ENCODE data around the gene TENM3. TPM values are rescaled to one million over a fixed set of nuclear protein-coding genes. Genes with fewer than 3 reads are reported as not detected.

Gene TENM3
- total RNA-seq, 4 donors from 2014 or later = 0.69 to 8.2 (median 2.3) TPM

- TF ChIP-seq POLR2A (IDR thresholded peaks at IDR 0.05) (no peak), CTCF (IDR thresholded peaks at IDR 0.05) (no peak)
- WGBS, 2 donors = 88 to 91% methylated on average over 18 to 22 of the region's 22 CpGs
- H3K4me3 ChIP-seq (ENCODE audit: low read depth, poor library complexity, severe bottlenecking) = no peak overlapping the region
- DNase-seq (ENCODE audit: low spot score in 2 of 2) = no peak
- intact Hi-C loops (cut with DNase I; ENCODE audit: low total_unique reads) = no loop called here
Observed at GRCh38 chr4:182818926-182819730, 575.9 kb downstream of the TENM3 start.

- no peak for DNase-seq (ENCODE audit: low spot score in 2 of 2)
- no peak overlapping the region for H3K4me3 ChIP-seq (ENCODE audit: low read depth, poor library complexity, severe bottlenecking)
- intact Hi-C loops (cut with DNase I; ENCODE audit: low total_unique reads) = loop anchor here (5.0 kb wide), 1 partner anchor 1933 kb away; no protein-coding TSS in a partner anchor
- 95 to 100% methylated on average over 7 of the region's 7 CpGs for WGBS, 2 donors
- no peak for TF ChIP-seq POLR2A (IDR thresholded peaks at IDR 0.05)
- no peak for TF ChIP-seq CTCF (IDR thresholded peaks at IDR 0.05)
Observed at GRCh38 chr4:182819751-182820150, 576.5 kb downstream of the TENM3 start.

GRCh38 chr4:182822554-182822953 lies 579.4 kb downstream of the TENM3 start:
- TF ChIP-seq POLR2A (IDR thresholded peaks at IDR 0.05) (no peak), CTCF (IDR thresholded peaks at IDR 0.05) (no peak)
- H3K4me3 ChIP-seq (ENCODE audit: low read depth, poor library complexity, severe bottlenecking) = no peak overlapping the region

GRCh38 chr4:182823576-182823975 lies 580.4 kb downstream of the TENM3 start:
- H3K4me3 ChIP-seq (ENCODE audit: low read depth, poor library complexity, severe bottlenecking) = no peak overlapping the region
- no peak for TF ChIP-seq POLR2A (IDR thresholded peaks at IDR 0.05)
- TF ChIP-seq CTCF (IDR thresholded peaks at IDR 0.05) = no peak
- intact Hi-C loops (cut with DNase I; ENCODE audit: low total_unique reads) = loop anchor here (5.0 kb wide), 1 partner anchor 1929 kb away; no protein-coding TSS in a partner anchor
- no peak for DNase-seq (ENCODE audit: low spot score in 2 of 2)
- 33 to 50% methylated on average over 1 of the region's 1 CpG for WGBS, 2 donors

More at GRCh38 chr4:182822554-182822953, 579.4 kb downstream of the TENM3 start:
- DNase-seq (ENCODE audit: low spot score in 2 of 2) = no peak
- 87 to 91% methylated on average over 11 of the region's 11 CpGs for WGBS, 2 donors
- intact Hi-C loops (cut with DNase I; ENCODE audit: low total_unique reads) = loop anchor here (5.0 kb wide), 1 partner anchor 1930 kb away; no protein-coding TSS in a partner anchor

- no peak for DNase-seq (ENCODE audit: low spot score in 2 of 2)
- TF ChIP-seq CTCF (IDR thresholded peaks at IDR 0.05) = no peak
- no peak for TF ChIP-seq POLR2A (IDR thresholded peaks at IDR 0.05)
- H3K4me3 ChIP-seq (ENCODE audit: low read depth, poor library complexity, severe bottlenecking) = no peak overlapping the region
- WGBS, 2 donors = 87 to 93% methylated on average over 8 of the region's 8 CpGs
- intact Hi-C loops (cut with DNase I; ENCODE audit: low total_unique reads) = no loop called here
Observed at GRCh38 chr4:182825003-182825402, 581.8 kb downstream of the TENM3 start.

Measured in lower leg skin (tissue), 4 donors.